ENCODE results near the gene P2RY4. TPM values are rescaled to one million over a fixed set of nuclear protein-coding genes. Genes with fewer than 3 reads are reported as not detected.

Gene P2RY4
- total and polyA plus RNA-seq, 2 of the 4 experiments (the other 2 are of a cell fraction) = 0.14 TPM; not detected in 1

- intact Hi-C loops (cut with micrococcal nuclease) = no loop called here
- no peak overlapping the region for H4K91ac ChIP-seq (ENCODE audit: insufficient read depth, low read depth, low read length)
Observed at GRCh38 chrX:70247252-70247651, 12.8 kb downstream of the P2RY4 start.

More at GRCh38 chrX:70247252-70247651, 12.8 kb downstream of the P2RY4 start:
- no CpG with 5 or more reads among the region's 2 CpGs for WGBS, 2 experiments (ENCODE audit: extremely low coverage in 2 of 2, insufficient read length in 1 of 2)
- Histone ChIP-seq H3K4me1 (ENCODE audit: control insufficient read depth, insufficient read depth, low read length) (no peaks in the 10 kb centered on the region), H3K27me3 (ENCODE audit: control insufficient read depth, insufficient read depth, low read length) (peaks cover 4% of the 10 kb centered on the region), H4K8ac (ENCODE audit: low read depth in 2 of 2, low read length in 2 of 2) (no peak overlapping the region), H3K36me3 (ENCODE audit: control insufficient read depth, insufficient read depth, low read length) (no peaks in the 10 kb centered on the region), H3K27ac (ENCODE audit: insufficient read depth, low read length) (no peak overlapping the region), H3K4ac (ENCODE audit: low read depth, low read length) (no peak overlapping the region), H3K18ac (ENCODE audit: low read depth, low read length) (no peak overlapping the region), H4K20me1 (ENCODE audit: insufficient read depth, low read length) (no peaks in the 10 kb centered on the region), H3K9ac (ENCODE audit: low read depth, low read length) (no peak overlapping the region), H2AK5ac (ENCODE audit: low read depth, low read length) (no peak overlapping the region), H2AK9ac (replicated peaks; ENCODE audit: low read depth, low read length, poor library complexity) (no peak overlapping the region), H3K4me2 (ENCODE audit: low read depth, low read length) (no peak overlapping the region), H3K14ac (replicated peaks; ENCODE audit: low read depth, low read length) (no peak overlapping the region), H4K5ac (ENCODE audit: low read depth, low read length) (no peak overlapping the region), H2BK20ac (ENCODE audit: low read depth, low read length) (no peak overlapping the region), H3K79me1 (ENCODE audit: low read depth in 1 of 2, low read length in 2 of 2) (no peaks in the 10 kb centered on the region), H2BK15ac (ENCODE audit: low read depth, low read length) (no peak overlapping the region), H3K9me3 (ENCODE audit: control insufficient read depth, insufficient read depth, low read length) (no peaks in the 10 kb centered on the region), H2AFZ (replicated peaks; ENCODE audit: low read length, poor library complexity) (no peak overlapping the region), H3K9me1 (ENCODE audit: insufficient read depth, low read length) (no peaks in the 10 kb centered on the region), H3K23ac (ENCODE audit: low read depth, low read length) (no peak overlapping the region), H3K56ac (ENCODE audit: extremely low read depth, insufficient read depth, low read length) (no peak overlapping the region), H2BK5ac (ENCODE audit: low read depth, low read length, poor library complexity, severe bottlenecking) (no peak overlapping the region), H2BK120ac (ENCODE audit: low read depth, low read length) (no peak overlapping the region), H3K4me3 (ENCODE audit: insufficient read depth, low read depth, low read length) (no peak overlapping the region)
- BruUV-seq (replicated peaks) = no TSS peak
- DNase-seq (no peak), ATAC-seq (ENCODE audit: low read depth) (no peak)
- TF ChIP-seq USF2 (IDR thresholded peaks at IDR 0.05; ENCODE audit: low read depth, low read length) (no peak), CTCF (conservative IDR thresholded peaks at IDR 0.05; ENCODE audit: low read depth, low read length) (no peak), POLR2A (IDR thresholded peaks at IDR 0.05; ENCODE audit: low read depth, low read length) (no peak), MXI1 (IDR thresholded peaks at IDR 0.05; ENCODE audit: borderline replicate concordance, low read depth, low read length) (no peak), RAD21 (IDR thresholded peaks at IDR 0.05; ENCODE audit: low read length) (no peak), RCOR1 (IDR thresholded peaks at IDR 0.05; ENCODE audit: insufficient replicate concordance, low read length) (no peak), ELK1 (IDR thresholded peaks at IDR 0.05; ENCODE audit: borderline replicate concordance, low read depth, low read length) (no peak), CHD1 (IDR thresholded peaks at IDR 0.05; ENCODE audit: low read depth, low read length) (no peak), MAZ (IDR thresholded peaks at IDR 0.05; ENCODE audit: borderline replicate concordance, low read depth, low read length) (no peak), RFX5 (IDR thresholded peaks at IDR 0.05; ENCODE audit: low read depth, low read length) (no peak), BHLHE40 (IDR thresholded peaks at IDR 0.05; ENCODE audit: low read depth, low read length) (no peak), FOS (IDR thresholded peaks at IDR 0.05; ENCODE audit: low read depth, low read length) (no peak), NFE2L2 (IDR thresholded peaks at IDR 0.05; ENCODE audit: low read depth, low read length) (no peak), SMC3 (IDR thresholded peaks at IDR 0.05; ENCODE audit: low read depth, low read length) (no peak), CEBPB (IDR thresholded peaks at IDR 0.05; ENCODE audit: low read depth, low read length) (no peak)
- ChIA-PET POLR2A (ENCODE audit: unreplicated experiment) (no interaction called here), CTCF (no interaction called here)
- in situ Hi-C loops (cut with MboI; ENCODE audit: low sequenced_read_pairs) = no loop called here
- dilution Hi-C loops (cut with HindIII; ENCODE audit: low sequenced_read_pairs, unreplicated experiment) = no loop called here

Measured in IMR-90 (cell line).